PFSK-1 (cell line): ENCODE measurements around the gene MAPRE2.

Source experiments
- FOXP2 ChIP-seq: optimal IDR thresholded peaks from 2 replicates; pipeline ENCODE3; 2011; ENCODE audit warnings: borderline replicate concordance, control low read depth, inconsistent platforms; ENCODE audit not compliant: insufficient read depth; ENCODE audit errors: extremely low read length, extremely low read depth
- POLR2AphosphoS5 ChIP-seq: IDR thresholded peaks from 2 replicates; pipeline ENCODE4 v1.6.1; 2012; ENCODE audit warnings: low read depth, mild to moderate bottlenecking, control low read depth, low read length, moderate library complexity
- SIN3A ChIP-seq: IDR thresholded peaks from 2 replicates; pipeline ENCODE4 v1.6.1; 2012; ENCODE audit warnings: mild to moderate bottlenecking, low read length, moderate library complexity, borderline replicate concordance; ENCODE audit not compliant: insufficient read depth
- TAF1 ChIP-seq: IDR thresholded peaks from 2 replicates; pipeline ENCODE4 v1.6.1; 2012; ENCODE audit warnings: low read length, control low read depth, borderline replicate concordance; ENCODE audit not compliant: insufficient read depth
- TF ChIP-seq, protein P1 (sequence below), 2 experiments: IDR thresholded peaks; 2 replicates each; pipeline versions ENCODE4 v1.6.1 to v1.8.0; 2011 to 2012; ENCODE audit warnings: low read depth in 2 of 2, low read length in 2 of 2, control low read depth in 1 of 2, inconsistent platforms in 1 of 2, mild to moderate bottlenecking in 1 of 2, moderate library complexity in 1 of 2; ENCODE audit not compliant: insufficient read depth in 1 of 2

The MAPRE2 gene

DNA sequence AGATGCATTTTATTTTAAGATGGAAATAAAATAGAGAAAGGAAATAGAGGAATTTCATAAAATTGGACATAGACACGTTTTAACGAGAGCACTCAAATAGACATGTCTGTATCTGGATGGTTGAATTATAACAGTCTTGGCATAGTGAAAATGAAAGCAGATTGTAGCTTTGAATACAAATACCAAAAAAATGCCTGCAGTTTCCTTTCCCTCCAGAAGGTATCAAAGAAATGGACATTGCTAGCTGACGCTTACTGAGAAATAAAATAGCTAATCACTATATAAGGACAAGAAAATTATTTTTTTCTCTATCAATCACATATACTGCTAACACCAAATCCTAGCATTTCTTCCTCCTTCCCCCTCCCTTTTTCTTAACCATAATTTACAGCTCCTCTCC is 11.4 kb upstream of the MAPRE2 start:
- no peak for TF ChIP-seq SIN3A
- no peak for TF ChIP-seq POLR2AphosphoS5
- TF ChIP-seq FOXP2: no peak
- TF ChIP-seq, protein P1, sequence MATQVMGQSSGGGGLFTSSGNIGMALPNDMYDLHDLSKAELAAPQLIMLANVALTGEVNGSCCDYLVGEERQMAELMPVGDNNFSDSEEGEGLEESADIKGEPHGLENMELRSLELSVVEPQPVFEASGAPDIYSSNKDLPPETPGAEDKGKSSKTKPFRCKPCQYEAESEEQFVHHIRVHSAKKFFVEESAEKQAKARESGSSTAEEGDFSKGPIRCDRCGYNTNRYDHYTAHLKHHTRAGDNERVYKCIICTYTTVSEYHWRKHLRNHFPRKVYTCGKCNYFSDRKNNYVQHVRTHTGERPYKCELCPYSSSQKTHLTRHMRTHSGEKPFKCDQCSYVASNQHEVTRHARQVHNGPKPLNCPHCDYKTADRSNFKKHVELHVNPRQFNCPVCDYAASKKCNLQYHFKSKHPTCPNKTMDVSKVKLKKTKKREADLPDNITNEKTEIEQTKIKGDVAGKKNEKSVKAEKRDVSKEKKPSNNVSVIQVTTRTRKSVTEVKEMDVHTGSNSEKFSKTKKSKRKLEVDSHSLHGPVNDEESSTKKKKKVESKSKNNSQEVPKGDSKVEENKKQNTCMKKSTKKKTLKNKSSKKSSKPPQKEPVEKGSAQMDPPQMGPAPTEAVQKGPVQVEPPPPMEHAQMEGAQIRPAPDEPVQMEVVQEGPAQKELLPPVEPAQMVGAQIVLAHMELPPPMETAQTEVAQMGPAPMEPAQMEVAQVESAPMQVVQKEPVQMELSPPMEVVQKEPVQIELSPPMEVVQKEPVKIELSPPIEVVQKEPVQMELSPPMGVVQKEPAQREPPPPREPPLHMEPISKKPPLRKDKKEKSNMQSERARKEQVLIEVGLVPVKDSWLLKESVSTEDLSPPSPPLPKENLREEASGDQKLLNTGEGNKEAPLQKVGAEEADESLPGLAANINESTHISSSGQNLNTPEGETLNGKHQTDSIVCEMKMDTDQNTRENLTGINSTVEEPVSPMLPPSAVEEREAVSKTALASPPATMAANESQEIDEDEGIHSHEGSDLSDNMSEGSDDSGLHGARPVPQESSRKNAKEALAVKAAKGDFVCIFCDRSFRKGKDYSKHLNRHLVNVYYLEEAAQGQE (IDR thresholded peaks at IDR 0.05; ENCODE audit: insufficient read depth in 1 of 2, low read depth in 2 of 2, low read length in 2 of 2): no peak
- TF ChIP-seq TAF1: no peak

DNA sequence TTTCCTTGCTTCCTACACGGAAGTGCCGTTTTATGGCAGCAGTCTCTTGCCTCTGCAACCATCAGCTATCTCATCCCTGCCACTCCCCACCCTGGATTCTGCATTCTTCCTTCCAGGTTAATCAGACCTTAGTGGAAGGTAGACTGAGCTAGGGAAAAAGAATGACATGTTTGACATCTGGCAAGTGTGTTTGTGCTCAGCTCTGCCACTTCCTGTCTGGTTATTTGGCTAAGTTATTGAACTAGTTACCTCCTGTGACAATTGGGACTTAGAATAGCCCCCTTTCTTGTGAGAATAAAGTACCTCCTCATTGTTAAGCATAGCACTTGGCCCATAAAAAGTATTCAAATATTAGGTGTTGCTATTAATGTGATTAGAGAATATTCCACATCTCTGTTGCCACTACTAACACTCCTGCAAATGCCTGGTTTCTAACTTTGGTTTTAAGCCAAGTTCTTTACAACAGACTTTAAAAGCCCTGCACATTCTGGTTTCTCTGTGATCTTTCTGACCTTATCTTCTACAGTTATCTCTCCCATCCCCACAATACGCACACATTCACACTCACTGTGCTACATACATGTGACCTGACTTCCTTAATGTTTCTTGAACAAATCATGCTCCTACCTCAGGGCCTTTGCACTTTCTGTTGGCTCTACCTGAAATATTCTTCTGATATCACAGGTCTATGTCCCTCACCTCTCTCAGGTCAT is 10.8 kb upstream of the MAPRE2 start:
- TF ChIP-seq FOXP2 (no peak), POLR2AphosphoS5 (no peak), SIN3A (no peak), TAF1 (no peak)
- TF ChIP-seq, protein P1 (IDR thresholded peaks at IDR 0.05; ENCODE audit: insufficient read depth in 1 of 2, low read depth in 2 of 2, low read length in 2 of 2): no peak

DNA sequence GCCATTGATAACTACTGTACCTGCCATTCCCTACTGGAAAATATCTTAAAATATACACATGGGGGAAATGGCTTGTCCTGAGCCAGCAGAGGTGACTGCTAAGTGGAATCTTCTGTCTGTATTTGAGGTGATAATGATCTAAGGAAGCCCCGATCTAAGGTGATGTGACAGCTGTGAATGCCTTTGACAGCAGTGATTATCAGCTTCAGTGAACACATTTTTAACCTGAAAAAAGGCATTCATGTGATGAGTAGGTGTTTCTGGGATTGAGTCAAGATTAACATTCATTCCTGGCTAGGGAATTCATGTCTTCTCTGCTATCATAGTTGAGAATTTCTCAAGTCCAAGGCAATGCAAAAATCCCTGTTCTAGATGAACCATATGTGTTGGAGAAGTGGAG is 9.1 kb upstream of the MAPRE2 start:
- no peak for TF ChIP-seq FOXP2
- TF ChIP-seq SIN3A: no peak
- TF ChIP-seq, protein P1 (IDR thresholded peaks at IDR 0.05; ENCODE audit: insufficient read depth in 1 of 2, low read depth in 2 of 2, low read length in 2 of 2): no peak
- TF ChIP-seq POLR2AphosphoS5: no peak
- TF ChIP-seq TAF1: no peak

DNA sequence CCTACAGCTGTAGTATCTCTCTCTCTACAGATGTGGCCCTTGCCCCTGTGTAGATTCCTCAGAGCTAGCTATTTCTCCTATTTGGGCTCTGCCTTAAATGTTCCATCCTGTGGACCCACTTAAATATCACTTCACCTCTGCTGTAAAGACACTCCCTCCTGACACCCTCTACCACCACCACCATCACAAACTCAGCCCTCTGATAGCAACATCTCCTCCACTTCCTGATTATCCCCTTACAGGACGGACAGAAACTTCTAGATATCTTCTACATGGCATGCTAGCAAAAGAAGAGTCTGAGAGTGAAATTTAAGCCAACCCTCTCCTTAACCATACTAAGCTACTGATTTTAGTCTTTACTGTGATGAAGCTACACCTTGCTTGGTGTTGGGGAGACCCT is 3.2 kb upstream of the MAPRE2 start:
- TF ChIP-seq FOXP2: no peak
- TF ChIP-seq POLR2AphosphoS5: no peak
- TF ChIP-seq, protein P1 (IDR thresholded peaks at IDR 0.05; ENCODE audit: insufficient read depth in 1 of 2, low read depth in 2 of 2, low read length in 2 of 2): no peak
- TF ChIP-seq TAF1: no peak
- no peak for TF ChIP-seq SIN3A
